ENCODE results near the gene ESYT3.
"Not testable (repeated sequence)": the region's sequence is repeated elsewhere in the genome, so short reads cannot be mapped to it uniquely, and the experiment has no call there.

The ESYT3 gene

GRCh38 chr3:138408751-138409570 lies 25.5 kb upstream of the ESYT3 start:
- no peak overlapping the region for H2BK5ac ChIP-seq (ENCODE audit: low read depth, low read length, poor library complexity)
- H2AK5ac ChIP-seq (ENCODE audit: low read length) = no peak overlapping the region
- H3K9ac ChIP-seq (ENCODE audit: low read length) = no peak overlapping the region
- H3K4ac ChIP-seq (ENCODE audit: low read depth, low read length) = no peak overlapping the region
- H4K12ac ChIP-seq (ENCODE audit: low read depth, low read length) = no peak overlapping the region
- no peak overlapping the region for H2BK120ac ChIP-seq (ENCODE audit: insufficient read depth, low read length, poor library complexity)
- H3K36me3 ChIP-seq (ENCODE audit: control insufficient read depth in 1 of 2, insufficient read depth in 2 of 2, low read length in 2 of 2) = peaks cover 9 to 17% of the 10 kb centered on the region in 2 experiments
- no peak overlapping the region for H3K4me2 ChIP-seq (ENCODE audit: low read length)
- no peak overlapping the region for H3K23ac ChIP-seq (ENCODE audit: low read length)
- H4K91ac ChIP-seq (ENCODE audit: low read depth, low read length) = no peak overlapping the region
- DNase-seq = no peak
- H3K79me2 ChIP-seq (ENCODE audit: control insufficient read depth, insufficient read depth, low read length, poor library complexity) = no peaks in the 10 kb centered on the region
- no peak overlapping the region for H3K18ac ChIP-seq (ENCODE audit: low read length)
- no peaks in the 10 kb centered on the region for H3K79me1 ChIP-seq (ENCODE audit: low read length)
- H4K8ac ChIP-seq (ENCODE audit: low read depth, low read length) = no peak overlapping the region
- H3K4me1 ChIP-seq (ENCODE audit: control insufficient read depth in 1 of 2, insufficient read depth in 2 of 2, low read length in 2 of 2) = no peaks in the 10 kb centered on the region
- H2BK12ac ChIP-seq (ENCODE audit: low read length) = no peak overlapping the region
- no peak overlapping the region for H2AFZ ChIP-seq (ENCODE audit: insufficient read depth, low read length, poor library complexity)
- H3K14ac ChIP-seq (ENCODE audit: low read length) = no peak overlapping the region
- no CpG with 5 or more reads among the region's 7 CpGs for WGBS (ENCODE audit: extremely low coverage, insufficient coverage, insufficient read length)
- H3K4me3 ChIP-seq (ENCODE audit: low read depth, low read length) = no peak overlapping the region
- peaks cover 1% of the 10 kb centered on the region for H3K9me3 ChIP-seq (ENCODE audit: insufficient read depth, low read depth, low read length)
- no peak overlapping the region for H3K27ac ChIP-seq (ENCODE audit: low read depth, low read length)
- H3K27me3 ChIP-seq (ENCODE audit: insufficient read depth, low read length) = peaks cover 2% of the 10 kb centered on the region

DNA sequence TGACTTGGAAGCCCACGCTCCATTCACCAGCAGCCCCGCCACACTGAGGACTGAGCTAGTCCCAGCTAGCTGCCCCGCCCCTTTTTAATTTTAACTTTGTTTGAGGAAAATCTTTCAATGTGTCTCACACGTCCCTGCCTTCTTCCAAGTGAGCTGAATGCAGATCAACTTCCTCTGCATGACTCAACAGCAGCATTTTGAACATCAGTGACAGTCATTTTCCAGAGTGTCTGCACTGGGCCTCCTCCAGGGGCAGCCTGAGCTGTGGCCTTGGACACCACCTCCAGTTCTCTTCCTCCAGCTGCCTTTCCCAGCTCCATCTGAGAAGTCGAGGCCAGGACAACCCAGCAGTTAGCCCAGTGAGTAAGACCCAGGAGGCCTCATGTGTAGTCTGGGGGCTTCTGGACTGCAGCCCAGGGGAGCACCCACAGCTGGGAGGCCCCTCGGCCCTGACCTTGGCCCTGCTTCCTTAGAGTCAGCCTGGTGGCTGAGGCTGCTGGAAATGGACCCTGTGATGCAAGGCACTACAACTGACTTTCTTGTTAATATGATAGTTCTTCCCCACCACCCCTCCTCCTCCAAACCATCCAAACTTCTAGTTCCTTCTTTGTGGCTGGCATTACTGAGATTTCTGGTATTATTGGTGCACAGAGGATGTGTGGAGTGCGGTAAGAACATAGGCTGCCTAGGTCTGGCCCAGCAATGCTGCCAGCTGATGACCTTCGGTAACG lies 21.4 kb upstream of the ESYT3 start:
- WGBS (ENCODE audit: extremely low coverage, insufficient coverage, insufficient read length) = no CpG with 5 or more reads among the region's 9 CpGs
- Histone ChIP-seq H2AK5ac (ENCODE audit: low read length) (no peak overlapping the region), H3K9me3 (ENCODE audit: insufficient read depth, low read depth, low read length) (peaks cover 1% of the 10 kb centered on the region), H2BK5ac (ENCODE audit: low read depth, low read length, poor library complexity) (no peak overlapping the region), H3K79me2 (ENCODE audit: control insufficient read depth, insufficient read depth, low read length, poor library complexity) (no peaks in the 10 kb centered on the region), H3K27me3 (ENCODE audit: insufficient read depth, low read length) (no peaks in the 10 kb centered on the region), H3K4me2 (ENCODE audit: low read length) (no peak overlapping the region), H3K18ac (ENCODE audit: low read length) (no peak overlapping the region), H2AFZ (ENCODE audit: insufficient read depth, low read length, poor library complexity) (no peak overlapping the region), H3K23ac (ENCODE audit: low read length) (no peak overlapping the region), H3K79me1 (ENCODE audit: low read length) (no peaks in the 10 kb centered on the region), H3K9ac (ENCODE audit: low read length) (no peak overlapping the region), H3K14ac (ENCODE audit: low read length) (no peak overlapping the region), H4K12ac (ENCODE audit: low read depth, low read length) (no peak overlapping the region), H3K36me3 (ENCODE audit: control insufficient read depth in 1 of 2, insufficient read depth in 2 of 2, low read length in 2 of 2) (no peaks in the 10 kb centered on the region), H3K4ac (ENCODE audit: low read depth, low read length) (no peak overlapping the region), H2BK120ac (ENCODE audit: insufficient read depth, low read length, poor library complexity) (no peak overlapping the region), H3K4me3 (ENCODE audit: low read depth, low read length) (no peak overlapping the region), H4K8ac (ENCODE audit: low read depth, low read length) (no peak overlapping the region), H4K91ac (ENCODE audit: low read depth, low read length) (no peak overlapping the region), H2BK12ac (ENCODE audit: low read length) (no peak overlapping the region), H3K27ac (ENCODE audit: low read depth, low read length) (no peak overlapping the region), H3K4me1 (ENCODE audit: control insufficient read depth in 1 of 2, insufficient read depth in 2 of 2, low read length in 2 of 2) (no peaks in the 10 kb centered on the region)
- peak in 1 of 2 donors; percentile 31 for DNase-seq

- not testable (repeated sequence) for H2BK5ac ChIP-seq (ENCODE audit: low read depth, low read length, poor library complexity); H2AK5ac ChIP-seq (ENCODE audit: low read length); H4K12ac ChIP-seq (ENCODE audit: low read depth, low read length); H3K4me3 ChIP-seq (ENCODE audit: low read depth, low read length); H3K79me2 ChIP-seq (ENCODE audit: control insufficient read depth, insufficient read depth, low read length, poor library complexity); H3K79me1 ChIP-seq (ENCODE audit: low read length); H3K36me3 ChIP-seq (ENCODE audit: control insufficient read depth in 1 of 2, insufficient read depth in 2 of 2, low read length in 2 of 2); H3K18ac ChIP-seq (ENCODE audit: low read length); H3K27ac ChIP-seq (ENCODE audit: low read depth, low read length); H3K9ac ChIP-seq (ENCODE audit: low read length); H3K9me3 ChIP-seq (ENCODE audit: insufficient read depth, low read depth, low read length); H3K27me3 ChIP-seq (ENCODE audit: insufficient read depth, low read length); H2BK12ac ChIP-seq (ENCODE audit: low read length); H4K91ac ChIP-seq (ENCODE audit: low read depth, low read length); H4K8ac ChIP-seq (ENCODE audit: low read depth, low read length); H2AFZ ChIP-seq (ENCODE audit: insufficient read depth, low read length, poor library complexity); DNase-seq; H3K4me1 ChIP-seq (ENCODE audit: control insufficient read depth in 1 of 2, insufficient read depth in 2 of 2, low read length in 2 of 2); H3K4ac ChIP-seq (ENCODE audit: low read depth, low read length); H3K4me2 ChIP-seq (ENCODE audit: low read length); H3K23ac ChIP-seq (ENCODE audit: low read length); H3K14ac ChIP-seq (ENCODE audit: low read length); H2BK120ac ChIP-seq (ENCODE audit: insufficient read depth, low read length, poor library complexity)
- WGBS (ENCODE audit: extremely low coverage, insufficient coverage, insufficient read length) = no CpG with 5 or more reads among the region's 4 CpGs
Observed at GRCh38 chr3:138416236-138416635, 18.2 kb upstream of the ESYT3 start.

DNA sequence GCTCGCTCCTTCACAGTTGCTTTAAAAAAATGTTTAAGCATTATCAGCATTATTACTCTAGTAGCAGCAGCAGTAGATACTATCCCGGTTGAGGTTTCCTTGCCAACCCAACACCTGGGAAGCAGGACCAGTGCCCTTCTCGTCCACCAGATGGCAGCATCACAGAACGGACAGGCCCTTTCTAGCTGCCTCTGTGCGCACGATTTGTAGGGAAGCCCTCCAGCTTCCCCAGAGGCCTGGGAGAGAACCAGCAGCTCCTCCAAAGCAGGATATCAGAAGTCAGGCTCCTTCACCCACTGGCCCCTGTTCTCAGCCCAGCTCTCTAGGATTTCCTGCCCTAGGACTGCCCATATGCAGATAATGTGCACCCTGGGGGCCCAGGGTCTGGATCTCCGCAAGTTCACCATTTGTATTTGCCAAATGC lies 16.8 kb upstream of the ESYT3 start:
- DNase-seq = peak; percentile 73 to 95
- WGBS (ENCODE audit: extremely low coverage, insufficient coverage, insufficient read length) = no CpG with 5 or more reads among the region's 7 CpGs
- Histone ChIP-seq H3K4me1 (ENCODE audit: control insufficient read depth in 1 of 2, insufficient read depth in 2 of 2, low read length in 2 of 2) (no peaks in the 10 kb centered on the region), H4K91ac (ENCODE audit: low read depth, low read length) (no peak overlapping the region), H3K4ac (ENCODE audit: low read depth, low read length) (no peak overlapping the region), H2BK120ac (ENCODE audit: insufficient read depth, low read length, poor library complexity) (no peak overlapping the region), H4K12ac (ENCODE audit: low read depth, low read length) (no peak overlapping the region), H3K9me3 (ENCODE audit: insufficient read depth, low read depth, low read length) (peaks cover 3% of the 10 kb centered on the region), H3K9ac (ENCODE audit: low read length) (no peak overlapping the region), H3K27ac (ENCODE audit: low read depth, low read length) (no peak overlapping the region), H2BK12ac (ENCODE audit: low read length) (no peak overlapping the region), H3K27me3 (ENCODE audit: insufficient read depth, low read length) (no peaks in the 10 kb centered on the region), H3K79me2 (ENCODE audit: control insufficient read depth, insufficient read depth, low read length, poor library complexity) (no peaks in the 10 kb centered on the region), H2AK5ac (ENCODE audit: low read length) (no peak overlapping the region), H3K4me3 (ENCODE audit: low read depth, low read length) (no peak overlapping the region), H3K4me2 (ENCODE audit: low read length) (no peak overlapping the region), H3K36me3 (ENCODE audit: control insufficient read depth in 1 of 2, insufficient read depth in 2 of 2, low read length in 2 of 2) (no peaks in the 10 kb centered on the region), H3K18ac (ENCODE audit: low read length) (no peak overlapping the region), H2BK5ac (ENCODE audit: low read depth, low read length, poor library complexity) (no peak overlapping the region), H3K14ac (ENCODE audit: low read length) (no peak overlapping the region), H3K23ac (ENCODE audit: low read length) (no peak overlapping the region), H4K8ac (ENCODE audit: low read depth, low read length) (no peak overlapping the region), H2AFZ (ENCODE audit: insufficient read depth, low read length, poor library complexity) (no peak overlapping the region), H3K79me1 (ENCODE audit: low read length) (no peaks in the 10 kb centered on the region)
